ENCODE results near the gene KCNA10.

DNA sequence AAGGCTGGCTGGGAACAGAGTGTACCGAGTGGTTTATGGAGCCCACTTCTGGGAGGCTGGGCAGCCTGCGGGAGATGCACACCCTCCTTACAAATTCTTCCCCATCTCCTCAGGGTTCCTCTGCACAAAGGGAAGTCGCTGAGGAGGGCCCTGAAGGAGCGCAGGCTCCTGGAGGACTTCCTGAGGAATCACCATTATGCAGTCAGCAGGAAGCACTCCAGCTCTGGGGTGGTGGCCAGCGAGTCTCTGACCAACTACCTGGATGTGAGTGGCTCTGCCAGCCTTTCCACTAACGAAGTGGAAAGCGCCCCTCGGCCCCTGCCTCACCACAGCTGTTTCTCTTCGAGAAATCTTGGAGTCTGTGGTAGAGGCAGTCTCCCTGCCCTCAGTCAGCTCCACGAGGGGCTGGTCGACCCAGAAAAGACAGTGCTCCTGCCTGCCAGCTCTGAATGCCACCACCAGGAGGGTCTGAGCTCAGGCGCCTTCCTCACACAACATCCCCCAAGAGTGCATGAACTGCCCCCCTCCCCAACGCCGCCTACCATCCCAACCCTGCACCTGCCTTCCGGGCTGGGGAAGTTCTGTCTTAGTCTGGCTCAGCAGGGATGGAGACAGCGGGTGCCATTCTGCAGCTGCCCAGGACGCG is 36.2 kb downstream of the KCNA10 start:
- TF ChIP-seq, protein P1, sequence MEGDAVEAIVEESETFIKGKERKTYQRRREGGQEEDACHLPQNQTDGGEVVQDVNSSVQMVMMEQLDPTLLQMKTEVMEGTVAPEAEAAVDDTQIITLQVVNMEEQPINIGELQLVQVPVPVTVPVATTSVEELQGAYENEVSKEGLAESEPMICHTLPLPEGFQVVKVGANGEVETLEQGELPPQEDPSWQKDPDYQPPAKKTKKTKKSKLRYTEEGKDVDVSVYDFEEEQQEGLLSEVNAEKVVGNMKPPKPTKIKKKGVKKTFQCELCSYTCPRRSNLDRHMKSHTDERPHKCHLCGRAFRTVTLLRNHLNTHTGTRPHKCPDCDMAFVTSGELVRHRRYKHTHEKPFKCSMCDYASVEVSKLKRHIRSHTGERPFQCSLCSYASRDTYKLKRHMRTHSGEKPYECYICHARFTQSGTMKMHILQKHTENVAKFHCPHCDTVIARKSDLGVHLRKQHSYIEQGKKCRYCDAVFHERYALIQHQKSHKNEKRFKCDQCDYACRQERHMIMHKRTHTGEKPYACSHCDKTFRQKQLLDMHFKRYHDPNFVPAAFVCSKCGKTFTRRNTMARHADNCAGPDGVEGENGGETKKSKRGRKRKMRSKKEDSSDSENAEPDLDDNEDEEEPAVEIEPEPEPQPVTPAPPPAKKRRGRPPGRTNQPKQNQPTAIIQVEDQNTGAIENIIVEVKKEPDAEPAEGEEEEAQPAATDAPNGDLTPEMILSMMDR (CRISPR knock-in tag; IDR thresholded peaks at IDR 0.05), result no peak
- no peak for TF ChIP-seq HMGA1 (CRISPR knock-in tag; conservative IDR thresholded peaks at IDR 0.05)
- no peak for TF ChIP-seq POLR2A (IDR thresholded peaks at IDR 0.05; ENCODE audit: insufficient read depth in 1 of 2, low read depth in 2 of 2, low read length in 2 of 2)
- TF ChIP-seq, protein P2, sequence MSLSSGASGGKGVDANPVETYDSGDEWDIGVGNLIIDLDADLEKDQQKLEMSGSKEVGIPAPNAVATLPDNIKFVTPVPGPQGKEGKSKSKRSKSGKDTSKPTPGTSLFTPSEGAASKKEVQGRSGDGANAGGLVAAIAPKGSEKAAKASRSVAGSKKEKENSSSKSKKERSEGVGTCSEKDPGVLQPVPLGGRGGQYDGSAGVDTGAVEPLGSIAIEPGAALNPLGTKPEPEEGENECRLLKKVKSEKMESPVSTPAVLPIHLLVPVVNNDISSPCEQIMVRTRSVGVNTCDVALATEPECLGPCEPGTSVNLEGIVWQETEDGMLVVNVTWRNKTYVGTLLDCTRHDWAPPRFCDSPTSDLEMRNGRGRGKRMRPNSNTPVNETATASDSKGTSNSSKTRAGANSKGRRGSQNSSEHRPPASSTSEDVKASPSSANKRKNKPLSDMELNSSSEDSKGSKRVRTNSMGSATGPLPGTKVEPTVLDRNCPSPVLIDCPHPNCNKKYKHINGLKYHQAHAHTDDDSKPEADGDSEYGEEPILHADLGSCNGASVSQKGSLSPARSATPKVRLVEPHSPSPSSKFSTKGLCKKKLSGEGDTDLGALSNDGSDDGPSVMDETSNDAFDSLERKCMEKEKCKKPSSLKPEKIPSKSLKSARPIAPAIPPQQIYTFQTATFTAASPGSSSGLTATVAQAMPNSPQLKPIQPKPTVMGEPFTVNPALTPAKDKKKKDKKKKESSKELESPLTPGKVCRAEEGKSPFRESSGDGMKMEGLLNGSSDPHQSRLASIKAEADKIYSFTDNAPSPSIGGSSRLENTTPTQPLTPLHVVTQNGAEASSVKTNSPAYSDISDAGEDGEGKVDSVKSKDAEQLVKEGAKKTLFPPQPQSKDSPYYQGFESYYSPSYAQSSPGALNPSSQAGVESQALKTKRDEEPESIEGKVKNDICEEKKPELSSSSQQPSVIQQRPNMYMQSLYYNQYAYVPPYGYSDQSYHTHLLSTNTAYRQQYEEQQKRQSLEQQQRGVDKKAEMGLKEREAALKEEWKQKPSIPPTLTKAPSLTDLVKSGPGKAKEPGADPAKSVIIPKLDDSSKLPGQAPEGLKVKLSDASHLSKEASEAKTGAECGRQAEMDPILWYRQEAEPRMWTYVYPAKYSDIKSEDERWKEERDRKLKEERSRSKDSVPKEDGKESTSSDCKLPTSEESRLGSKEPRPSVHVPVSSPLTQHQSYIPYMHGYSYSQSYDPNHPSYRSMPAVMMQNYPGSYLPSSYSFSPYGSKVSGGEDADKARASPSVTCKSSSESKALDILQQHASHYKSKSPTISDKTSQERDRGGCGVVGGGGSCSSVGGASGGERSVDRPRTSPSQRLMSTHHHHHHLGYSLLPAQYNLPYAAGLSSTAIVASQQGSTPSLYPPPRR (CRISPR knock-in tag; IDR thresholded peaks at IDR 0.05; ENCODE audit: borderline replicate concordance), result no peak
- TF ChIP-seq SUZ12 (IDR thresholded peaks at IDR 0.05; ENCODE audit: low read depth, low read length), result no peak
- no peak for TF ChIP-seq PRMT3 (CRISPR knock-in tag; IDR thresholded peaks at IDR 0.05; ENCODE audit: borderline replicate concordance, low read depth)

Measured in HepG2 (cell line).